MM.1S (cell line): Measurements from ENCODE around the gene DHX38.

Experiments used
- DNase-seq: peaks from one replicate; pipeline ENCODE4 v3.0.0-alpha.2; 2015
- H2AFZ ChIP-seq: fragments of 300-600 bp; sonication (generic); 2 replicates; pipeline ENCODE4 v1.6.0; 2016; ENCODE audit warnings: antibody characterized with exemption, low read length
- H3F3A ChIP-seq: fragments of 300-600 bp; sonication (generic); 2 replicates; pipeline ENCODE4 v1.6.1; 2016; ENCODE audit warnings: mild to moderate bottlenecking, antibody characterized with exemption, low read length, moderate library complexity, mixed read lengths; ENCODE audit not compliant: insufficient read depth
- H3K27ac ChIP-seq: fragments of 300-600 bp; sonication (generic); 2 replicates; pipeline ENCODE4 v1.5.1; 2016; ENCODE audit warnings: mild to moderate bottlenecking, low read length
- H3K27me3 ChIP-seq: fragments of 300-600 bp; sonication (generic); replicated peaks from 2 replicates; pipeline ENCODE4 v1.6.0; 2016; ENCODE audit warnings: low read length; ENCODE audit not compliant: insufficient read depth
- H3K36me3 ChIP-seq: fragments of 300-600 bp; sonication (generic); replicated peaks from 2 replicates; pipeline ENCODE4 v1.6.1; 2016; ENCODE audit warnings: mild to moderate bottlenecking, low read length, mixed read lengths; ENCODE audit not compliant: insufficient read depth
- H3K4me1 ChIP-seq: fragments of 300-600 bp; sonication (generic); 2 replicates; pipeline ENCODE4 v1.6.1; 2016; ENCODE audit warnings: low read length, mixed read lengths
- H3K4me2 ChIP-seq: fragments of 300-600 bp; sonication (generic); 2 replicates; pipeline ENCODE4 v1.6.0; 2016; ENCODE audit warnings: low read depth, low read length
- H3K4me3 ChIP-seq: fragments of 300-600 bp; sonication (generic); 2 replicates; pipeline ENCODE4 v1.5.1; 2016; ENCODE audit warnings: low read length, mixed read lengths
- H3K79me2 ChIP-seq: fragments of 300-600 bp; sonication (generic); 2 replicates; pipeline ENCODE4 v1.6.1; 2016; ENCODE audit warnings: mixed run types, low read length, mixed read lengths
- H3K9ac ChIP-seq: fragments of 300-600 bp; sonication (generic); 2 replicates; pipeline ENCODE4 v1.6.1; 2016; ENCODE audit warnings: low read length, mixed read lengths
- H3K9me2 ChIP-seq: fragments of 300-600 bp; sonication (generic); replicated peaks from 2 replicates; pipeline ENCODE4 v1.6.1; 2016; ENCODE audit warnings: mild to moderate bottlenecking, low read length, mixed read lengths; ENCODE audit not compliant: insufficient read depth
- H3K9me3 ChIP-seq: fragments of 300-600 bp; sonication (generic); replicated peaks from 2 replicates; pipeline ENCODE4 v1.6.1; 2016; ENCODE audit warnings: mild to moderate bottlenecking, low read length, mixed read lengths; ENCODE audit not compliant: insufficient read depth
- H4K20me1 ChIP-seq: fragments of 300-600 bp; sonication (generic); 2 replicates; pipeline ENCODE4 v1.6.1; 2016; ENCODE audit warnings: mild to moderate bottlenecking, low read length, moderate library complexity, mixed read lengths; ENCODE audit not compliant: insufficient read depth
- EZH2 ChIP-seq: fragments of 300-600 bp; sonication (generic); optimal IDR thresholded peaks from 2 replicates; pipeline ENCODE3; 2017; ENCODE audit warnings: low read depth, mild to moderate bottlenecking, antibody characterized with exemption, low read length, mixed read lengths
- EZH2phosphoT487 ChIP-seq: fragments of 300-600 bp; sonication (generic); IDR thresholded peaks from 2 replicates; pipeline ENCODE4 v1.6.1; 2018; ENCODE audit warnings: antibody characterized with exemption, low read length
- TF ChIP-seq, protein P1 (sequence below): fragments of 300-600 bp; sonication (generic); IDR thresholded peaks from 2 replicates; pipeline ENCODE4 v1.5.1; 2016; ENCODE audit warnings: antibody characterized with exemption, low read length, mixed read lengths

Gene DHX38

DNA sequence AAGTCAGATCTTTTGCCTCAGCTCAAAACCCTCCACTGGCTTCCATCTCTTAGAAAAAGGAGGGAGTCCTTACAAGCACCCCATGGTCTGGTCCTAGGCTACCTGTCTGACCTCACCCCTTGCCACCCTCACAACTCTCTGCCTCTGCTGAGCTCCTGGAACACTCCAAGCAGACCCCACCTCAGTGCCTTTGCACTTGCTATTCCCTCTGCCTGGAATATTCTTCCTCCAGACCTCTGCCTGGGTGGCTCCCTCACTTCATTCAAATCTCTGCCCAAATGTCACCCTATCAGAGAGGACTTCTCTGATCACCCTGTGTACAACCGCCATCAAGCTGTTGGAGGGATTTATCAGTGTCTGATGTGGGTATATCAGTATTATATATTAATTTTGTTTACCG is 40.9 kb downstream of the DHX38 start:
- H3K4me2 ChIP-seq: no peak overlapping the region
- no peak overlapping the region for H2AFZ ChIP-seq
- H3K9ac ChIP-seq: no peak overlapping the region
- H3K4me3 ChIP-seq: no peak overlapping the region
- H3K79me2 ChIP-seq: no peaks in the 10 kb centered on the region
- H3K36me3 ChIP-seq: no peaks in the 10 kb centered on the region
- no peaks in the 10 kb centered on the region for H3K27me3 ChIP-seq
- TF ChIP-seq, protein P1, sequence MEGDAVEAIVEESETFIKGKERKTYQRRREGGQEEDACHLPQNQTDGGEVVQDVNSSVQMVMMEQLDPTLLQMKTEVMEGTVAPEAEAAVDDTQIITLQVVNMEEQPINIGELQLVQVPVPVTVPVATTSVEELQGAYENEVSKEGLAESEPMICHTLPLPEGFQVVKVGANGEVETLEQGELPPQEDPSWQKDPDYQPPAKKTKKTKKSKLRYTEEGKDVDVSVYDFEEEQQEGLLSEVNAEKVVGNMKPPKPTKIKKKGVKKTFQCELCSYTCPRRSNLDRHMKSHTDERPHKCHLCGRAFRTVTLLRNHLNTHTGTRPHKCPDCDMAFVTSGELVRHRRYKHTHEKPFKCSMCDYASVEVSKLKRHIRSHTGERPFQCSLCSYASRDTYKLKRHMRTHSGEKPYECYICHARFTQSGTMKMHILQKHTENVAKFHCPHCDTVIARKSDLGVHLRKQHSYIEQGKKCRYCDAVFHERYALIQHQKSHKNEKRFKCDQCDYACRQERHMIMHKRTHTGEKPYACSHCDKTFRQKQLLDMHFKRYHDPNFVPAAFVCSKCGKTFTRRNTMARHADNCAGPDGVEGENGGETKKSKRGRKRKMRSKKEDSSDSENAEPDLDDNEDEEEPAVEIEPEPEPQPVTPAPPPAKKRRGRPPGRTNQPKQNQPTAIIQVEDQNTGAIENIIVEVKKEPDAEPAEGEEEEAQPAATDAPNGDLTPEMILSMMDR: no peak
- no peak for TF ChIP-seq EZH2
- TF ChIP-seq EZH2phosphoT487: no peak
- H3K27ac ChIP-seq: no peak overlapping the region
- DNase-seq: no peak
- H3K4me1 ChIP-seq: no peaks in the 10 kb centered on the region
- no peaks in the 10 kb centered on the region for H4K20me1 ChIP-seq
- H3F3A ChIP-seq: no peaks in the 10 kb centered on the region
- no peaks in the 10 kb centered on the region for H3K9me3 ChIP-seq
- no peaks in the 10 kb centered on the region for H3K9me2 ChIP-seq

DNA sequence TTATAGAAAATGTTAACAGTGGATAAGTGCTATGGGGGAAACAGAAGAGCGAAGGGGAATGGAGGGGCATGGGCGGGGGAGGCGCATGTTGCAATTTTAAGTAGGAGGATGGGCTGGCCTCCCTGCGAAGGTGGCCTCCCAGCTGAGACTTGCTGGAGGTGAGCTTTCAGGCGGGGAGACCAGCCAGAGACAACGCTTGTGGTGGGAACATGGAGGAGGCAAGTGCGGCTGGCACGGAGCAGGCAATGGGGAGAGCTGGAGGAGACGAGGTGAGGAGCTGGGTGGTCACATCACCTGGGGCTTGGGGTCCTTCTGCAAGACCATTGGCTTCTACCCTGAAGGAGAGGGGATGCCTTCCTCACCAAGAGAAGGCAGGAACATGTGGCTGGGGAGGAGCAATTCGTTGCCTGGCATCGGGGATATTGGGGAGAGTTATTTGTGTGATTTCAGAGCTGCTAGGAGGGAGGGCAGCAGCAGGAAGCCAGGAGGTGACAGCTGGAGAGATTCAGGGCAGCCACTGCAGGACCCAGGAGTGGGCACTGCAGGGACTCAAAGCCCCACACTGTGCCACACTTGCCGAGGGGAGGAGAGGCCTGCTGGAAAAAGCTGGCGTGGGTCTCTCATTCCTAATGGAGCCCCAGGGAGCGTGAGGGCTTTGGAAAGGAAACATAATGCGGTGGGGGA is 43.9 kb downstream of the DHX38 start:
- H4K20me1 ChIP-seq: no peaks in the 10 kb centered on the region
- H3K4me1 ChIP-seq: no peaks in the 10 kb centered on the region
- no peak overlapping the region for H3K4me2 ChIP-seq
- no peaks in the 10 kb centered on the region for H3K9me3 ChIP-seq
- H3K36me3 ChIP-seq: no peaks in the 10 kb centered on the region
- H2AFZ ChIP-seq: no peak overlapping the region
- H3K79me2 ChIP-seq: no peaks in the 10 kb centered on the region
- no peak overlapping the region for H3K4me3 ChIP-seq
- TF ChIP-seq EZH2: no peak
- TF ChIP-seq, protein P1: no peak
- no peak for TF ChIP-seq EZH2phosphoT487
- H3F3A ChIP-seq: no peaks in the 10 kb centered on the region
- H3K9me2 ChIP-seq: no peaks in the 10 kb centered on the region
- no peak for DNase-seq
- no peak overlapping the region for H3K9ac ChIP-seq
- H3K27me3 ChIP-seq: no peaks in the 10 kb centered on the region
- H3K27ac ChIP-seq: no peak overlapping the region

DNA sequence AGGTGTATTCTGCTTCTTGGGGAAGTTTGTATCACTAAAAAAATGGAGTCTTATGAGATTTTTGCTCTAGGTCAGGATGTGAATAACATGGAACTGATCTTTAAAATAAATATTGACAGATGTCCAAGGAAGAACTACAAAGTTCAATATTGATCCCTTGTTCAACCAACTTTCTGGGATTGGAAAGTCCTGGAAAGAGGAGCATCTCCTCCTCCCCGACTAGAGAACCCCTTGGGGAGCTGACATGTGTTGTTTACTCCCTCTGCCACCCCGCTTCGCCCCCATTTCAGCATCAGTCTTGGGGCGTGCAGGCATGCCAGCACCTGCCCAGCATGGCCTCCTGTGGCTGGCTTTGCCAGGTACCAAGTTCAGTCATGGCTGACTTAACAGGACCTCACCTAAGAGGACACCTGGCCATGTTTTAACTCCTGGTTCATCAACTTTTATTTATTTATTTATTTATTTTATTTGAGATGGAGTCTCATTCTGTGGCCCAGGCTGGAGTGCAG is 44.5 kb downstream of the DHX38 start:
- H3K4me1 ChIP-seq: no peaks in the 10 kb centered on the region

More for the DNA sequence above, 44.5 kb downstream of the DHX38 start:
- no peaks in the 10 kb centered on the region for H4K20me1 ChIP-seq
- H3K9me3 ChIP-seq: no peaks in the 10 kb centered on the region
- no peak for TF ChIP-seq EZH2
- TF ChIP-seq, protein P1: no peak
- no peak for TF ChIP-seq EZH2phosphoT487
- H2AFZ ChIP-seq: no peak overlapping the region
- H3K4me3 ChIP-seq: no peak overlapping the region
- H3K9ac ChIP-seq: no peak overlapping the region
- no peak overlapping the region for H3K27ac ChIP-seq
- H3K79me2 ChIP-seq: no peaks in the 10 kb centered on the region
- no peaks in the 10 kb centered on the region for H3K27me3 ChIP-seq
- no peak for DNase-seq
- no peaks in the 10 kb centered on the region for H3K36me3 ChIP-seq
- H3K9me2 ChIP-seq: no peaks in the 10 kb centered on the region
- H3F3A ChIP-seq: no peaks in the 10 kb centered on the region
- H3K4me2 ChIP-seq: no peak overlapping the region
